Osteocyte (in vitro differentiated cells): ENCODE measurements around the gene MYO1D. TPM values are rescaled to one million over a fixed set of nuclear protein-coding genes. Genes with fewer than 3 reads are reported as not detected.

Experiments
- DNase-seq: peaks from one replicate; pipeline ENCODE4 v3.0.0; 2021; ENCODE audit warnings: mixed read lengths; ENCODE audit not compliant: unreplicated experiment; ENCODE audit errors: extremely low spot score
- H3K27ac Mint-ChIP-seq: one replicate; pipeline ENCODE4 v1.8.0; 2021; ENCODE audit warnings: mild to moderate bottlenecking, mixed read lengths; ENCODE audit not compliant: unreplicated experiment
- H3K27me3 Mint-ChIP-seq: one replicate; pipeline ENCODE4 v1.8.0; 2021; ENCODE audit warnings: mixed read lengths; ENCODE audit not compliant: unreplicated experiment
- H3K36me3 Mint-ChIP-seq: one replicate; pipeline ENCODE4 v1.8.0; 2021; ENCODE audit warnings: mixed read lengths; ENCODE audit not compliant: unreplicated experiment
- H3K4me1 Mint-ChIP-seq: one replicate; pipeline ENCODE4 v1.8.0; 2021; ENCODE audit warnings: mixed read lengths; ENCODE audit not compliant: unreplicated experiment
- H3K4me3 Mint-ChIP-seq: one replicate; pipeline ENCODE4 v1.8.0; 2021; ENCODE audit warnings: mild to moderate bottlenecking, moderate library complexity, mixed read lengths; ENCODE audit not compliant: unreplicated experiment
- H3K9me3 Mint-ChIP-seq: one replicate; pipeline ENCODE4 v1.8.0; 2021; ENCODE audit warnings: mixed read lengths; ENCODE audit not compliant: unreplicated experiment
- CTCF ChIP-seq: fragments of 200-600 bp; sonication (generic); IDR thresholded peaks from 2 replicates; pipeline ENCODE4 v1.5.0; 2021; ENCODE audit warnings: antibody characterized with exemption, mild to moderate bottlenecking, moderate library complexity
- total RNA-seq: library from RNA; stranded (reverse); gene quantifications from 2 replicates; pipeline ENCODE4 v1.2.1, GENCODE V29; 2021

MYO1D gene
- total RNA-seq, 1 donor from 2014 or later: 19.1 TPM

GRCh38 chr17:32792207-32792606 is 84.7 kb downstream of the MYO1D start:
- Mint-ChIP-seq H3K27ac (no peak overlapping the region), H3K4me3 (no peak overlapping the region), H3K27me3 (no peaks in the 10 kb centered on the region), H3K9me3 (no peaks in the 10 kb centered on the region), H3K4me1 (no peaks in the 10 kb centered on the region), H3K36me3 (no peaks in the 10 kb centered on the region)
- no peak for TF ChIP-seq CTCF
- DNase-seq: no peak

GRCh38 chr17:32786169-32786568 is 90.8 kb downstream of the MYO1D start:
- no peak for TF ChIP-seq CTCF
- H3K27ac Mint-ChIP-seq: no peak overlapping the region
- no peaks in the 10 kb centered on the region for H3K4me1 Mint-ChIP-seq

GRCh38 chr17:32784113-32784512 is 92.8 kb downstream of the MYO1D start:
- Mint-ChIP-seq H3K27ac (no peak overlapping the region), H3K4me3 (no peak overlapping the region), H3K36me3 (no peaks in the 10 kb centered on the region), H3K4me1 (no peaks in the 10 kb centered on the region), H3K27me3 (no peaks in the 10 kb centered on the region), H3K9me3 (no peaks in the 10 kb centered on the region)
- DNase-seq: no peak
- no peak for TF ChIP-seq CTCF

More at GRCh38 chr17:32786169-32786568, 90.8 kb downstream of the MYO1D start:
- H3K4me3 Mint-ChIP-seq: no peak overlapping the region
- no peak for DNase-seq
- H3K27me3 Mint-ChIP-seq: no peaks in the 10 kb centered on the region
- H3K9me3 Mint-ChIP-seq: no peaks in the 10 kb centered on the region
- no peaks in the 10 kb centered on the region for H3K36me3 Mint-ChIP-seq

GRCh38 chr17:32783602-32784001 is 93.3 kb downstream of the MYO1D start:
- no peak for DNase-seq
- no peaks in the 10 kb centered on the region for H3K4me1 Mint-ChIP-seq
- H3K9me3 Mint-ChIP-seq: no peaks in the 10 kb centered on the region
- H3K4me3 Mint-ChIP-seq: no peak overlapping the region
- peak; percentile 74 for TF ChIP-seq CTCF
- H3K27ac Mint-ChIP-seq: no peak overlapping the region
- H3K36me3 Mint-ChIP-seq: no peaks in the 10 kb centered on the region
- no peaks in the 10 kb centered on the region for H3K27me3 Mint-ChIP-seq

GRCh38 chr17:32780721-32781120 is 96.2 kb downstream of the MYO1D start:
- Mint-ChIP-seq H3K4me3 (no peak overlapping the region), H3K27ac (no peak overlapping the region), H3K9me3 (no peaks in the 10 kb centered on the region), H3K4me1 (no peaks in the 10 kb centered on the region), H3K27me3 (no peaks in the 10 kb centered on the region), H3K36me3 (no peaks in the 10 kb centered on the region)
- TF ChIP-seq CTCF: no peak
- no peak for DNase-seq
